ENCODE data around the gene TREH.
A peak's percentile ranks its signal among the peaks of the same experiment; 100 is the strongest.
"Not testable (repeated sequence)": the region's sequence is repeated elsewhere in the genome, so short reads cannot be mapped to it uniquely, and the experiment has no call there.

Gene TREH

GRCh38 chr11:118612378-118612777 is 67.1 kb downstream of the TREH start:
- DNase-seq (ENCODE audit: low spot score): no peak

GRCh38 chr11:118611433-118611795 is 68.0 kb downstream of the TREH start:
- not testable (repeated sequence) for DNase-seq (ENCODE audit: low spot score)

- peak; percentile 91 for DNase-seq (ENCODE audit: low spot score)
Observed at GRCh38 chr11:118610773-118611432, 68.5 kb downstream of the TREH start.

GRCh38 chr11:118610225-118610772 is 69.2 kb downstream of the TREH start:
- DNase-seq (ENCODE audit: low spot score): no peak

- DNase-seq (ENCODE audit: low spot score): no peak
Observed at GRCh38 chr11:118609380-118610224, 69.8 kb downstream of the TREH start.

- no peak for DNase-seq (ENCODE audit: low spot score)
Observed at GRCh38 chr11:118608360-118609227, 70.9 kb downstream of the TREH start.

- peak; percentile 75 for DNase-seq (ENCODE audit: low spot score)
Observed at GRCh38 chr11:118607401-118608359, 71.8 kb downstream of the TREH start, which contains the start of gene PHLDB1. Gene PHLDB1 (plus strand): TSS chr11:118607615. CDS start chr11:118613837, 6,222 bp downstream.
